ENCODE data around the gene TGFBRAP1. TPM values are rescaled to one million over a fixed set of nuclear protein-coding genes. Genes with fewer than 3 reads are reported as not detected.

TGFBRAP1 gene
- total RNA-seq, 1 experiment from 2014 or later = 24.8 TPM

DNA sequence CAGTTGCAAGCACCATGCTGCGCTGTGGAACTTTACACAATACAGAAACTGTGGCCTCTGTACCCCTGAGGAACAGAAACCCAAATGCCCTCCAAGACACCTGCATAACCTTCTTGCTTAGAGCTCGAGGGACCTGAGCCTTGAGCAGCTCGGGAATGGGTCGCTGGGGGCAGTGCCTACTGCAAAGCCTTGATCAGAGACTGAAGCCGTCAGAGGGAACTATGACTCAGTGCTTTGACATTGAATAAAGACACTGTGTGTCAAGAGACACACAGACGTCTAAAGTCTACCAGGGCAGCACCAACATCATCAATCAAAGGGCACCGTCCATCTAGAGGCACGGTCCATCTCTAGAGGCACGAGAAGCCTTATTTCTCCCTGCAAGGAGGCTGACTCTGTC lies 57.4 kb downstream of the TGFBRAP1 start:
- no TSS peak for BruUV-seq (replicated peaks)
- DNase-seq (ENCODE audit: low spot score) = no peak
- intact Hi-C loops (cut with micrococcal nuclease; ENCODE audit: unreplicated experiment) = no loop called here
- Histone ChIP-seq H3K4me3 (ENCODE audit: low read depth, low read length, poor library complexity, severe bottlenecking) (no peak overlapping the region), H3K4me1 (ENCODE audit: insufficient read depth, low read length, poor library complexity, severe bottlenecking) (no peaks in the 10 kb centered on the region), H3K27ac (ENCODE audit: low read depth, low read length, poor library complexity, severe bottlenecking) (no peak overlapping the region), H3K27me3 (replicated peaks; ENCODE audit: insufficient read depth, low read depth, low read length, poor library complexity) (no peaks in the 10 kb centered on the region), H3K9me3 (ENCODE audit: low read depth, low read length, poor library complexity, severe bottlenecking) (no peaks in the 10 kb centered on the region), H3K36me3 (ENCODE audit: insufficient read depth, low read length, poor library complexity, severe bottlenecking) (peaks cover 41% of the 10 kb centered on the region)
- CTCF ChIA-PET = no interaction called here
- POLR2A ChIA-PET (ENCODE audit: low non-redundant PET) = no interaction called here
- no peak for TF ChIP-seq CTCF (conservative IDR thresholded peaks at IDR 0.05; ENCODE audit: low read depth, low read length)
- TF ChIP-seq EZH2 (IDR thresholded peaks at IDR 0.05; ENCODE audit: borderline replicate concordance, low read depth, low read length, poor library complexity, severe bottlenecking) = no peak

DNA sequence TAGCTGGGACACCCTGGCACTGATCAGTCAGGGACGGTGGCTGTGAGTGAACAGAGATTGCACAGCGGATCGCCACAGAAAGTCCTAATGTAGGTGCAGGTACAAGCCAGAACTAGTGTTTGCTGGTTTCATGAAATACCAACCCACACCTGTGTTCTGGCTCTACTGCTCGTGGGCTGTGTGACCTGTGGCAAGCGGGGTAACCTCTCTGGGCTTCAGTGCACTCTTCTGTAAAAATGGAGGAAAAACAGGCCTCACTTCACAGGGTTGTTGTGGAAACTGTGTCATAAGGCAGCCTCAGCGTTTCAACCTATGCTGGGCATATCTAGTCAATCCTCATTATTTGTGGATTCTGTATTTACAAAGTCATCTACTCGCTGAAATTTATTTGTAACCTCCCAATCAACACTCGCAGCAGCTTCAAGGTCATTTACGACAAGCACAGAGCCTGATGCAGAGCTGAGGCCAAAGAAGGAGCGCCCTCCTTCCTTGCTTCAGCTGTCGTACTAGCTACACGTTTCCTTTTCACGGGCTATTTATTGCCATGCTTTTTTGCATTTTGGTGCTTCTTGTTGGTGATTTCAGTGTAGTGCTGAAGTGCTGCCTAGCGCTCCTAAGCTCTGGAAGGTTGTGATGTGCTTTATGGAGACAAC lies 58.0 kb downstream of the TGFBRAP1 start:
- H3K27me3 ChIP-seq (replicated peaks; ENCODE audit: insufficient read depth, low read depth, low read length, poor library complexity) = no peaks in the 10 kb centered on the region
- TF ChIP-seq EZH2 (IDR thresholded peaks at IDR 0.05; ENCODE audit: borderline replicate concordance, low read depth, low read length, poor library complexity, severe bottlenecking) (no peak), CTCF (conservative IDR thresholded peaks at IDR 0.05; ENCODE audit: low read depth, low read length) (no peak)
- intact Hi-C loops (cut with micrococcal nuclease; ENCODE audit: unreplicated experiment) = no loop called here
- no peaks in the 10 kb centered on the region for H3K9me3 ChIP-seq (ENCODE audit: low read depth, low read length, poor library complexity, severe bottlenecking)
- H3K4me1 ChIP-seq (ENCODE audit: insufficient read depth, low read length, poor library complexity, severe bottlenecking) = no peaks in the 10 kb centered on the region
- H3K36me3 ChIP-seq (ENCODE audit: insufficient read depth, low read length, poor library complexity, severe bottlenecking) = peaks cover 40% of the 10 kb centered on the region
- ChIA-PET CTCF (no interaction called here), POLR2A (ENCODE audit: low non-redundant PET) (no interaction called here)
- no TSS peak for BruUV-seq (replicated peaks)
- DNase-seq (ENCODE audit: low spot score) = no peak
- H3K27ac ChIP-seq (ENCODE audit: low read depth, low read length, poor library complexity, severe bottlenecking) = no peak overlapping the region
- no peak overlapping the region for H3K4me3 ChIP-seq (ENCODE audit: low read depth, low read length, poor library complexity, severe bottlenecking)

- H3K27me3 ChIP-seq (replicated peaks; ENCODE audit: insufficient read depth, low read depth, low read length, poor library complexity) = no peaks in the 10 kb centered on the region
- H3K36me3 ChIP-seq (ENCODE audit: insufficient read depth, low read length, poor library complexity, severe bottlenecking) = peaks cover 23% of the 10 kb centered on the region
- ChIA-PET POLR2A (ENCODE audit: low non-redundant PET) (no interaction called here), CTCF (no interaction called here)
- BruUV-seq (replicated peaks) = no TSS peak
- DNase-seq (ENCODE audit: low spot score) = no peak
- no peak for TF ChIP-seq CTCF (conservative IDR thresholded peaks at IDR 0.05; ENCODE audit: low read depth, low read length)
- TF ChIP-seq EZH2 (IDR thresholded peaks at IDR 0.05; ENCODE audit: borderline replicate concordance, low read depth, low read length, poor library complexity, severe bottlenecking) = no peak
- H3K9me3 ChIP-seq (ENCODE audit: low read depth, low read length, poor library complexity, severe bottlenecking) = no peaks in the 10 kb centered on the region
- intact Hi-C loops (cut with micrococcal nuclease; ENCODE audit: unreplicated experiment) = no loop called here
- no peak overlapping the region for H3K4me3 ChIP-seq (ENCODE audit: low read depth, low read length, poor library complexity, severe bottlenecking)
- H3K27ac ChIP-seq (ENCODE audit: low read depth, low read length, poor library complexity, severe bottlenecking) = no peak overlapping the region
- H3K4me1 ChIP-seq (ENCODE audit: insufficient read depth, low read length, poor library complexity, severe bottlenecking) = no peaks in the 10 kb centered on the region
These were observed 60.1 kb downstream of the TGFBRAP1 start for GRCh38 chr2:105269426-105269825.
